Measurements from ENCODE around the gene TNF.

DNA sequence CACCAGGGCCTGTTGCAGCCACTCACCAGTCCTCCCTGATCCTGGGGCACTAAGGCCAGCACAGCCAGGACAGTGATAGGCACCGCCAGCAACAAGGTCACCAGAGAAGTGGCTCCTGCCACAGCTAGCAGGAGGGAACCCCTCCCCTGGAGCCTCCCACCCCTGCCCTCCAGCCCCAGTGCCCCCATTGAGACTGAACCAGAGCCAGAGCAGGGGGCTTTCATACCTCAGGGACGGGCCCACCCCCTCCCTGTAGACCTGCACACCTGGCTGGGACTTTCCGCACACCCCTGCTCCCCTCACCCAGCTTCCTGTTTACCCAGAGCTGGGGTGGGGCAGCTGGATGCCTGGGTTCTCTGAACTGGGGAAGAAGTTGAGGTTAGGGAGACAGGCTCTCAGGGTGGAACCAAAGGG lies 6.9 kb downstream of the TNF start, which contains the start of gene LTB:
- TF ChIP-seq CTCF (IDR thresholded peaks at IDR 0.05; ENCODE audit: insufficient read depth, low read length, poor library complexity, severe bottlenecking) (no peak), EZH2phosphoT487 (conservative IDR thresholded peaks at IDR 0.05; ENCODE audit: low read length) (no peak)
